Hepatocyte (in vitro differentiated cells): ENCODE measurements around the gene FAN1.

Experiments
- EZH2 ChIP-seq: fragments of 200-600 bp; sonication (generic); IDR thresholded peaks from 2 replicates; pipeline ENCODE4 v1.6.1; 2016; ENCODE audit warnings: antibody characterized with exemption, mild to moderate bottlenecking, borderline replicate concordance
- TF ChIP-seq, protein P1 (sequence below): fragments of 200-600 bp; sonication (generic); IDR thresholded peaks from 2 replicates; pipeline ENCODE4 v1.5.1; 2016; ENCODE audit warnings: antibody characterized with exemption, mild to moderate bottlenecking; ENCODE audit not compliant: poor library complexity

DNA sequence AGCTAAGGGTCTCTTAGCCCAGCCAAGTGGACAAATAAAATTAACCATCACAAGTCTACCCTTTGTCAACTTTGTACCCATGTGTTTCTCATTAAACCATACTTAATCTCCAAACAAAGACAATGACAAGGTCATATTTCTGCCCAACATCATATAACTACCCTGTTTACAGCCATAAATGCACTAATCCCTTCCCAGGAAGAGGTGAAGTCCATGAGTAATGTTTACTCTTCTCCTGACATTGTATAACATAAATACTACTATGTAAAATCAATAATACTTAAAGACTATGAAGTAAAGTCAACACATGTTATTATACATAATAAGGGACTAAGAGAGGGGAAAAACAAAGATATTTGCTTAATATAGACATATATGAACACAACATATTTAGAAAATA, 38.5 kb upstream of the FAN1 start:
- TF ChIP-seq, protein P1, sequence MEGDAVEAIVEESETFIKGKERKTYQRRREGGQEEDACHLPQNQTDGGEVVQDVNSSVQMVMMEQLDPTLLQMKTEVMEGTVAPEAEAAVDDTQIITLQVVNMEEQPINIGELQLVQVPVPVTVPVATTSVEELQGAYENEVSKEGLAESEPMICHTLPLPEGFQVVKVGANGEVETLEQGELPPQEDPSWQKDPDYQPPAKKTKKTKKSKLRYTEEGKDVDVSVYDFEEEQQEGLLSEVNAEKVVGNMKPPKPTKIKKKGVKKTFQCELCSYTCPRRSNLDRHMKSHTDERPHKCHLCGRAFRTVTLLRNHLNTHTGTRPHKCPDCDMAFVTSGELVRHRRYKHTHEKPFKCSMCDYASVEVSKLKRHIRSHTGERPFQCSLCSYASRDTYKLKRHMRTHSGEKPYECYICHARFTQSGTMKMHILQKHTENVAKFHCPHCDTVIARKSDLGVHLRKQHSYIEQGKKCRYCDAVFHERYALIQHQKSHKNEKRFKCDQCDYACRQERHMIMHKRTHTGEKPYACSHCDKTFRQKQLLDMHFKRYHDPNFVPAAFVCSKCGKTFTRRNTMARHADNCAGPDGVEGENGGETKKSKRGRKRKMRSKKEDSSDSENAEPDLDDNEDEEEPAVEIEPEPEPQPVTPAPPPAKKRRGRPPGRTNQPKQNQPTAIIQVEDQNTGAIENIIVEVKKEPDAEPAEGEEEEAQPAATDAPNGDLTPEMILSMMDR, result no peak
- TF ChIP-seq EZH2, result no peak
